GM12878 (cell line): ENCODE measurements around the gene HSF2BP. TPM values are rescaled to one million over a fixed set of nuclear protein-coding genes. Genes with fewer than 3 reads are reported as not detected.

Experiments used
- ATAC-seq: fragments of 200-7000 bp; cut with Tn5 transposase; 3 replicates; pipeline ENCODE4 v1.9.1; 2020; ENCODE audit warnings: mild to moderate bottlenecking, moderate library complexity
- BruUV-seq: library from RNA; stranded (reverse); fragments of 400-500 nt; replicated peaks from 2 replicates; lab custom pipeline; 2021; lab: Mats Ljungman, UMichigan
- CTCF ChIA-PET: fragments of 300-600 bp; sonication (Branson Sonifier 250); formaldehyde crosslinking; extraction: SDS; loops from one replicate; lab custom pipeline; 2021; ENCODE audit warnings: inconsistent platforms; lab: Yijun Ruan, JAX
- POLR2A ChIA-PET: fragments of 350-600 bp; formaldehyde crosslinking; extraction: SDS; loops from one replicate; lab custom pipeline; 2021; ENCODE audit warnings: inconsistent platforms; lab: Charles Lee
- RAD21 ChIA-PET: fragments of 300-600 bp; sonication (Branson Sonifier 250); formaldehyde crosslinking; loops from one replicate; lab custom pipeline; 2023; ENCODE audit warnings: antibody characterized with exemption; ENCODE audit not compliant: unreplicated experiment; lab: Charles Lee
- SMC1A ChIA-PET: fragments of 300-600 bp; sonication (Branson Sonifier 250); formaldehyde crosslinking; loops from one replicate; lab custom pipeline; 2023; ENCODE audit not compliant: unreplicated experiment, uncharacterized antibody; lab: Charles Lee
- DNase-seq: peaks from one replicate; pipeline ENCODE4 v3.0.0-alpha.2; 2011; ENCODE audit warnings: low read depth, low spot score
- FAIRE-seq: peaks from 3 replicates; lab custom pipeline; 2011; peaks lifted over from hg19 to GRCh38; lab: Jason Lieb, UNC
- H2AFZ ChIP-seq: 2 replicates; pipeline ENCODE4 v1.6.0; 2011; ENCODE audit warnings: low read depth, low read length, control low read depth; ENCODE audit not compliant: control insufficient read depth
- H3K27ac ChIP-seq: 2 replicates; pipeline ENCODE4 v1.5.1; 2011; ENCODE audit warnings: control low read depth; ENCODE audit not compliant: control insufficient read depth, insufficient read depth
- H3K27me3 ChIP-seq, 2 experiments: replicated peaks in 1 of 2; 2 replicates each; pipeline versions ENCODE4 v1.6.0 to v1.6.1; 2011; ENCODE audit warnings: low read length in 1 of 2; ENCODE audit not compliant: control insufficient read depth in 2 of 2, insufficient read depth in 2 of 2
- H3K36me3 ChIP-seq, 2 experiments: 2 replicates each; pipeline ENCODE4 v1.5.1; 2011; ENCODE audit warnings: low read length in 1 of 2; ENCODE audit not compliant: control insufficient read depth in 2 of 2, insufficient read depth in 2 of 2
- H3K4me1 ChIP-seq: 2 replicates; pipeline ENCODE4 v1.6.1; 2011; ENCODE audit warnings: mild to moderate bottlenecking, low read length, moderate library complexity, mixed read lengths; ENCODE audit not compliant: control insufficient read depth, insufficient read depth
- H3K4me2 ChIP-seq: 2 replicates; pipeline ENCODE4 v1.6.0; 2011; ENCODE audit warnings: control low read depth; ENCODE audit not compliant: control insufficient read depth, insufficient read depth
- H3K4me3 ChIP-seq: fragments of 200-600 bp; sonication (generic); 2 replicates; pipeline ENCODE4 v1.5.1; 2016
- H3K79me2 ChIP-seq: 2 replicates; pipeline ENCODE4 v1.6.0; 2011; ENCODE audit warnings: low read length; ENCODE audit not compliant: control insufficient read depth, insufficient read depth
- H3K9ac ChIP-seq: 2 replicates; pipeline ENCODE4 v1.8.0; 2011; ENCODE audit warnings: low read length, control low read depth, mixed read lengths; ENCODE audit not compliant: control insufficient read depth, insufficient read depth
- H3K9me3 ChIP-seq: replicated peaks from 3 replicates; pipeline ENCODE4 v1.5.1; 2011; ENCODE audit warnings: mild to moderate bottlenecking, low read length; ENCODE audit not compliant: control insufficient read depth, insufficient read depth
- H4K20me1 ChIP-seq: 2 replicates; pipeline ENCODE4 v1.6.0; 2011; ENCODE audit not compliant: control insufficient read depth, insufficient read depth
- CEBPB ChIP-seq, 2 experiments: fragments of 150-350 bp in 1 of 2; IDR thresholded peaks; 2 replicates each; pipeline ENCODE4 v1.6.1; 2012 to 2014; ENCODE audit warnings: low read depth in 2 of 2, low read length in 2 of 2, borderline replicate concordance in 1 of 2, inconsistent platforms in 1 of 2
- CHD2 ChIP-seq: IDR thresholded peaks from 2 replicates; pipeline ENCODE4 v1.6.1; 2011; ENCODE audit warnings: low read depth, low read length, improper control_type of control experiment, borderline replicate concordance
- EED ChIP-seq: sonication (generic); IDR thresholded peaks from 2 replicates; pipeline ENCODE4 v1.6.1; 2016; ENCODE audit warnings: antibody characterized with exemption, low read depth
- MXI1 ChIP-seq: fragments of 150-350 bp; IDR thresholded peaks from 2 replicates; pipeline ENCODE4 v1.6.1; 2011; ENCODE audit warnings: low read depth, mild to moderate bottlenecking, inconsistent platforms, low read length, improper control_type of control experiment
- PAX8 ChIP-seq: fragments of 450-650 bp; IDR thresholded peaks from 2 replicates; pipeline ENCODE4 v1.6.1; 2017; ENCODE audit warnings: mild to moderate bottlenecking, moderate library complexity
- PKNOX1 ChIP-seq: fragments of 450-650 bp; IDR thresholded peaks from 2 replicates; pipeline ENCODE4 v1.6.1; 2016; ENCODE audit warnings: mild to moderate bottlenecking
- RB1 ChIP-seq: fragments of 450-650 bp; formaldehyde crosslinking; IDR thresholded peaks from 2 replicates; pipeline ENCODE4 v1.6.1; 2017; ENCODE audit warnings: mild to moderate bottlenecking, borderline replicate concordance
- SIN3A ChIP-seq: IDR thresholded peaks from 2 replicates; pipeline ENCODE4 v1.6.1; 2012; ENCODE audit warnings: low read depth, low read length, improper control_type of control experiment
- USF2 ChIP-seq: IDR thresholded peaks from 2 replicates; pipeline ENCODE4 v1.6.1; 2011; ENCODE audit warnings: low read depth, low read length, improper control_type of control experiment, borderline replicate concordance
- ZBED1 ChIP-seq: IDR thresholded peaks from 2 replicates; pipeline ENCODE4 v1.6.1; 2016; ENCODE audit warnings: borderline replicate concordance
- ZNF217 ChIP-seq: fragments of 450-650 bp; IDR thresholded peaks from 2 replicates; pipeline ENCODE4 v1.6.1; 2017; ENCODE audit warnings: antibody characterized with exemption, mild to moderate bottlenecking
- WGBS: methylation state at CpG from one replicate; pipeline ENCODE4 v1.1.6; 2016; ENCODE audit warnings: low lambda C conversion rate; ENCODE audit not compliant: insufficient replicate concordance, insufficient coverage; ENCODE audit errors: missing lambda C conversion rate; 5-methylcytosine and 5-hydroxymethylcytosine counted together
- in situ Hi-C: fragments of 300-500 bp; cut with MboI; formaldehyde crosslinking; loops from 9 replicates; pipeline ENCODE4 v1.14.3; 2018; ENCODE audit warnings: mixed read lengths
- intact Hi-C: fragments of 100-400 bp; cut with micrococcal nuclease; formaldehyde crosslinking; loops from one replicate; pipeline ENCODE4 v1.14.2; 2022; ENCODE audit not compliant: unreplicated experiment
- polyA plus RNA-seq, 11 experiments: library from polyadenylated mRNA; depleted of rRNA in 4 of 11; unstranded in 6 of 11; stranded (reverse) in 5 of 11; fragments of >200 nt; fragmentation: Nextera tagmentation in 4 of 11; fragmentation: Illumina TruSeq in 1 of 11; extraction: Ambion mirVana in 4 of 11; extraction: Trizol in 1 of 11; gene quantifications; 1 replicate in 1 of 11; 2 replicates in 10 of 11; pipeline versions ENCODE4 v1.2.1 to v1.2.3, GENCODE V29; 2011 to 2016; ENCODE audit warnings: inconsistent platforms in 2 of 11, missing spikeins in 2 of 11, low read depth in 1 of 11
- total RNA-seq, 4 experiments: library from RNA; depleted of rRNA in 3 of 4; stranded (reverse); fragments of >200 nt in 3 of 4; fragmentation: Illumina TruSeq in 1 of 4; extraction: Trizol in 1 of 4; gene quantifications; 2 replicates each; pipeline versions ENCODE4 v1.2.1 to v1.2.3, GENCODE V29; 2013 to 2021
- TF ChIP-seq, protein P1 (sequence below): IDR thresholded peaks from 2 replicates; pipeline ENCODE4 v1.6.1; 2011; ENCODE audit warnings: borderline replicate concordance, low read depth, mild to moderate bottlenecking, moderate library complexity, low read length; ENCODE audit not compliant: insufficient read depth, poor library complexity, severe bottlenecking
- TF ChIP-seq, protein P2 (sequence below): fragments of 450-650 bp; IDR thresholded peaks from 2 replicates; pipeline ENCODE4 v1.6.1; 2018; ENCODE audit warnings: mild to moderate bottlenecking, low read depth, moderate library complexity; ENCODE audit not compliant: partially characterized antibody

The HSF2BP gene
- total and polyA plus RNA-seq, 10 of the 15 experiments (the other 5 are each of a cell fraction or from before 2014, with no cell fraction given) = 0.07 to 0.81 (median 0.35) TPM

GRCh38 chr21:43679951-43680350, 20.7 kb upstream of the HSF2BP start:
- FAIRE-seq (no peak), DNase-seq (no peak), ATAC-seq (no peak)
- Histone ChIP-seq H4K20me1 (no peaks in the 10 kb centered on the region; the same call in 1 of the 2 replicates), H3K27me3 (no peaks in the 10 kb centered on the region), H3K36me3 (peaks cover 28 to 39% of the 10 kb centered on the region in 2 experiments), H3K4me1 (no peaks in the 10 kb centered on the region), H3K9me3 (no peaks in the 10 kb centered on the region), H3K4me2 (no peak overlapping the region), H3K4me3 (no peak overlapping the region), H3K79me2 (no peaks in the 10 kb centered on the region; the same call in 1 of the 2 replicates), H3K9ac (no peak overlapping the region), H2AFZ (no peak overlapping the region), H3K27ac (no peak overlapping the region)
- 91% methylated on average over 12 of the region's 12 CpGs for WGBS
- intact Hi-C loops = no loop called here
- CTCF ChIA-PET = no interaction called here
- POLR2A ChIA-PET = interaction anchor here (0.7 kb wide), 1 partner anchor 1022 kb away, joined by 4 read pairs; no protein-coding TSS in a partner anchor
- SMC1A ChIA-PET = no interaction called here
- in situ Hi-C loops = loop anchor here (25.0 kb wide), 1 partner anchor 1468 kb away; the partner anchor contains the start of gene ABCG1
- BruUV-seq = TSS peak; percentile 49
- no peak for TF ChIP-seq SIN3A
- no peak for TF ChIP-seq MXI1
- TF ChIP-seq, protein P1, sequence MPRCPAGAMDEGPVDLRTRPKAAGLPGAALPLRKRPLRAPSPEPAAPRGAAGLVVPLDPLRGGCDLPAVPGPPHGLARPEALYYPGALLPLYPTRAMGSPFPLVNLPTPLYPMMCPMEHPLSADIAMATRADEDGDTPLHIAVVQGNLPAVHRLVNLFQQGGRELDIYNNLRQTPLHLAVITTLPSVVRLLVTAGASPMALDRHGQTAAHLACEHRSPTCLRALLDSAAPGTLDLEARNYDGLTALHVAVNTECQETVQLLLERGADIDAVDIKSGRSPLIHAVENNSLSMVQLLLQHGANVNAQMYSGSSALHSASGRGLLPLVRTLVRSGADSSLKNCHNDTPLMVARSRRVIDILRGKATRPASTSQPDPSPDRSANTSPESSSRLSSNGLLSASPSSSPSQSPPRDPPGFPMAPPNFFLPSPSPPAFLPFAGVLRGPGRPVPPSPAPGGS = no peak
- TF ChIP-seq USF2 = no peak
- TF ChIP-seq, protein P2, sequence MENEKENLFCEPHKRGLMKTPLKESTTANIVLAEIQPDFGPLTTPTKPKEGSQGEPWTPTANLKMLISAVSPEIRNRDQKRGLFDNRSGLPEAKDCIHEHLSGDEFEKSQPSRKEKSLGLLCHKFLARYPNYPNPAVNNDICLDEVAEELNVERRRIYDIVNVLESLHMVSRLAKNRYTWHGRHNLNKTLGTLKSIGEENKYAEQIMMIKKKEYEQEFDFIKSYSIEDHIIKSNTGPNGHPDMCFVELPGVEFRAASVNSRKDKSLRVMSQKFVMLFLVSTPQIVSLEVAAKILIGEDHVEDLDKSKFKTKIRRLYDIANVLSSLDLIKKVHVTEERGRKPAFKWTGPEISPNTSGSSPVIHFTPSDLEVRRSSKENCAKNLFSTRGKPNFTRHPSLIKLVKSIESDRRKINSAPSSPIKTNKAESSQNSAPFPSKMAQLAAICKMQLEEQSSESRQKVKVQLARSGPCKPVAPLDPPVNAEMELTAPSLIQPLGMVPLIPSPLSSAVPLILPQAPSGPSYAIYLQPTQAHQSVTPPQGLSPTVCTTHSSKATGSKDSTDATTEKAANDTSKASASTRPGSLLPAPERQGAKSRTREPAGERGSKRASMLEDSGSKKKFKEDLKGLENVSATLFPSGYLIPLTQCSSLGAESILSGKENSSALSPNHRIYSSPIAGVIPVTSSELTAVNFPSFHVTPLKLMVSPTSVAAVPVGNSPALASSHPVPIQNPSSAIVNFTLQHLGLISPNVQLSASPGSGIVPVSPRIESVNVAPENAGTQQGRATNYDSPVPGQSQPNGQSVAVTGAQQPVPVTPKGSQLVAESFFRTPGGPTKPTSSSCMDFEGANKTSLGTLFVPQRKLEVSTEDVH = no peak
- TF ChIP-seq PAX8 = no peak
- TF ChIP-seq RB1 = no peak
- TF ChIP-seq CEBPB (IDR thresholded peaks at IDR 0.05; ENCODE audit: borderline replicate concordance in 1 of 2, low read depth in 2 of 2, low read length in 2 of 2) = no peak
- no peak for TF ChIP-seq EED
- no peak for TF ChIP-seq ZBED1
- no peak for TF ChIP-seq ZNF217
- no peak for TF ChIP-seq PKNOX1
- no peak for TF ChIP-seq CHD2
- RAD21 ChIA-PET = no interaction called here
